Breast epithelium (tissue), 3 donors: ENCODE data around the gene ENOX1.

Experiments used
- POLR2A ChIP-seq: fragments of 450-650 bp; IDR thresholded peaks from one replicate; pipeline ENCODE4 v1.6.1; 2016; ENCODE audit warnings: antibody characterized with exemption, mild to moderate bottlenecking, moderate library complexity
- TF ChIP-seq, protein P1 (sequence below), 3 donors: fragments of 450-650 bp; IDR thresholded peaks; one replicate each; pipeline ENCODE4 v1.5.1; 2016 to 2017; ENCODE audit warnings: antibody characterized with exemption in 3 of 3, mild to moderate bottlenecking in 3 of 3, moderate library complexity in 3 of 3

DNA sequence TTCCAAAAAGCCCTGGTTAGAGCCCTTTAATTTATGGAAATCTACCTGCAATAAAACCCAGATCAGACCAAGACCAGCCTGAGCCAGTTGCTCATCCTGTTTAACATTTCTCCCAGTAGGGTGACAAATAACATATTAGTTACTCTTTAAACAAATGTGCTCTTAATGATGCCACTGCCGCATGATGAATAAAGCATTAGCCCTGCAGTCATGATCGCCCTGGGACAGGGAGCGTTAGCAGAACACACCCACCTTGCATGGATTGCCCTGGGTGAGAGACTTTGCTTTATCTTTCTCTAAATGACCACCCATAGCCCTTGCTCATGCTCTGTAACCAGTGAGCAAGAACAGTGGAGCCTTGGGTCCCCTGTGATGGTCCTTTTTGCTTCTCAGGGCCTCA lies 362.4 kb downstream of the ENOX1 start:
- no peak for TF ChIP-seq POLR2A
- TF ChIP-seq, protein P1, sequence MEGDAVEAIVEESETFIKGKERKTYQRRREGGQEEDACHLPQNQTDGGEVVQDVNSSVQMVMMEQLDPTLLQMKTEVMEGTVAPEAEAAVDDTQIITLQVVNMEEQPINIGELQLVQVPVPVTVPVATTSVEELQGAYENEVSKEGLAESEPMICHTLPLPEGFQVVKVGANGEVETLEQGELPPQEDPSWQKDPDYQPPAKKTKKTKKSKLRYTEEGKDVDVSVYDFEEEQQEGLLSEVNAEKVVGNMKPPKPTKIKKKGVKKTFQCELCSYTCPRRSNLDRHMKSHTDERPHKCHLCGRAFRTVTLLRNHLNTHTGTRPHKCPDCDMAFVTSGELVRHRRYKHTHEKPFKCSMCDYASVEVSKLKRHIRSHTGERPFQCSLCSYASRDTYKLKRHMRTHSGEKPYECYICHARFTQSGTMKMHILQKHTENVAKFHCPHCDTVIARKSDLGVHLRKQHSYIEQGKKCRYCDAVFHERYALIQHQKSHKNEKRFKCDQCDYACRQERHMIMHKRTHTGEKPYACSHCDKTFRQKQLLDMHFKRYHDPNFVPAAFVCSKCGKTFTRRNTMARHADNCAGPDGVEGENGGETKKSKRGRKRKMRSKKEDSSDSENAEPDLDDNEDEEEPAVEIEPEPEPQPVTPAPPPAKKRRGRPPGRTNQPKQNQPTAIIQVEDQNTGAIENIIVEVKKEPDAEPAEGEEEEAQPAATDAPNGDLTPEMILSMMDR (IDR thresholded peaks at IDR 0.05): no peak
